Trophoblast cell (in vitro differentiated cells and primary cell): ENCODE data around the gene POLR2L.

ENCODE experiments used
- DNase-seq, 2 donors: peaks; one replicate each; pipeline ENCODE4 v3.0.0-alpha.2; 2016
- H2AFZ ChIP-seq: 2 replicates; pipeline ENCODE4 v1.6.1; 2013; ENCODE audit warnings: low read length, moderate library complexity, mild to moderate bottlenecking; ENCODE audit not compliant: insufficient read depth, poor library complexity
- H2AK5ac ChIP-seq: 2 replicates; pipeline ENCODE4 v1.6.1; 2013; ENCODE audit warnings: mild to moderate bottlenecking, low read length
- H2BK120ac ChIP-seq: 2 replicates; pipeline ENCODE4 v1.6.1; 2013; ENCODE audit warnings: low read length, mild to moderate bottlenecking, moderate library complexity; ENCODE audit not compliant: insufficient read depth, poor library complexity
- H2BK12ac ChIP-seq: 2 replicates; pipeline ENCODE4 v1.6.1; 2013; ENCODE audit warnings: mild to moderate bottlenecking, low read length, moderate library complexity
- H2BK5ac ChIP-seq: 2 replicates; pipeline ENCODE4 v1.6.1; 2013; ENCODE audit warnings: low read length, low read depth, moderate library complexity, mild to moderate bottlenecking; ENCODE audit not compliant: poor library complexity
- H3K14ac ChIP-seq: 2 replicates; pipeline ENCODE4 v1.6.1; 2013; ENCODE audit warnings: mild to moderate bottlenecking, low read length
- H3K18ac ChIP-seq: 2 replicates; pipeline ENCODE4 v1.6.1; 2013; ENCODE audit warnings: mild to moderate bottlenecking, low read length
- H3K23ac ChIP-seq: 2 replicates; pipeline ENCODE4 v1.6.1; 2013; ENCODE audit warnings: low read length
- H3K27ac ChIP-seq: 2 replicates; pipeline ENCODE4 v1.5.1; 2013; ENCODE audit warnings: low read depth, mild to moderate bottlenecking, inconsistent platforms, low read length, moderate library complexity
- H3K27me3 ChIP-seq: 2 replicates; pipeline ENCODE4 v1.6.1; 2013; ENCODE audit warnings: inconsistent platforms, mild to moderate bottlenecking, low read length, moderate library complexity; ENCODE audit not compliant: insufficient read depth
- H3K36me3 ChIP-seq, 2 experiments: 1 replicate in 1 of 2; 2 replicates in 1 of 2; pipeline ENCODE4 v1.6.1; 2013; ENCODE audit warnings: low read length in 2 of 2, mild to moderate bottlenecking in 2 of 2, moderate library complexity in 1 of 2; ENCODE audit not compliant: insufficient read depth in 2 of 2, control insufficient read depth in 1 of 2
- H3K4ac ChIP-seq: 2 replicates; pipeline ENCODE4 v1.6.1; 2013; ENCODE audit warnings: low read depth, mild to moderate bottlenecking, low read length, moderate library complexity
- H3K4me1 ChIP-seq, 2 experiments: 1 replicate in 1 of 2; 2 replicates in 1 of 2; pipeline ENCODE4 v1.6.1; 2013; ENCODE audit warnings: low read length in 2 of 2, mild to moderate bottlenecking in 2 of 2, moderate library complexity in 1 of 2; ENCODE audit not compliant: insufficient read depth in 2 of 2, control insufficient read depth in 1 of 2
- H3K4me2 ChIP-seq: 2 replicates; pipeline ENCODE4 v1.6.1; 2013; ENCODE audit warnings: inconsistent platforms, mild to moderate bottlenecking, low read length, moderate library complexity
- H3K4me3 ChIP-seq: 2 replicates; pipeline ENCODE4 v1.5.1; 2013; ENCODE audit warnings: mild to moderate bottlenecking, low read depth, low read length, inconsistent platforms
- H3K79me1 ChIP-seq: one replicate; pipeline ENCODE4 v1.6.1; 2013; ENCODE audit warnings: low read length
- H3K79me2 ChIP-seq: 2 replicates; pipeline ENCODE4 v1.6.1; 2013; ENCODE audit warnings: low read length, mild to moderate bottlenecking; ENCODE audit not compliant: control insufficient read depth, insufficient read depth, poor library complexity
- H3K9ac ChIP-seq: 2 replicates; pipeline ENCODE4 v1.6.1; 2013; ENCODE audit warnings: mild to moderate bottlenecking, low read length
- H3K9me3 ChIP-seq: 2 replicates; pipeline ENCODE4 v1.6.1; 2013; ENCODE audit warnings: low read depth, mild to moderate bottlenecking, control low read depth, inconsistent platforms, low read length; ENCODE audit not compliant: insufficient read depth
- H4K12ac ChIP-seq: 2 replicates; pipeline ENCODE4 v1.6.1; 2013; ENCODE audit warnings: low read depth, mild to moderate bottlenecking, low read length, moderate library complexity
- H4K8ac ChIP-seq: 2 replicates; pipeline ENCODE4 v1.6.1; 2013; ENCODE audit warnings: low read depth, mild to moderate bottlenecking, low read length, moderate library complexity
- H4K91ac ChIP-seq: one replicate; pipeline ENCODE4 v1.6.1; 2013; ENCODE audit warnings: low read depth, mild to moderate bottlenecking, low read length, moderate library complexity
- WGBS: extraction: QIAGEN DNeasy Blood & Tissue Kit; methylation state at CpG from one replicate; pipeline ENCODE4 v1.1.7; 2013; ENCODE audit warnings: missing lambda C conversion rate; ENCODE audit not compliant: insufficient read length, insufficient coverage; ENCODE audit errors: extremely low coverage; 5-methylcytosine and 5-hydroxymethylcytosine counted together

The POLR2L gene

DNA sequence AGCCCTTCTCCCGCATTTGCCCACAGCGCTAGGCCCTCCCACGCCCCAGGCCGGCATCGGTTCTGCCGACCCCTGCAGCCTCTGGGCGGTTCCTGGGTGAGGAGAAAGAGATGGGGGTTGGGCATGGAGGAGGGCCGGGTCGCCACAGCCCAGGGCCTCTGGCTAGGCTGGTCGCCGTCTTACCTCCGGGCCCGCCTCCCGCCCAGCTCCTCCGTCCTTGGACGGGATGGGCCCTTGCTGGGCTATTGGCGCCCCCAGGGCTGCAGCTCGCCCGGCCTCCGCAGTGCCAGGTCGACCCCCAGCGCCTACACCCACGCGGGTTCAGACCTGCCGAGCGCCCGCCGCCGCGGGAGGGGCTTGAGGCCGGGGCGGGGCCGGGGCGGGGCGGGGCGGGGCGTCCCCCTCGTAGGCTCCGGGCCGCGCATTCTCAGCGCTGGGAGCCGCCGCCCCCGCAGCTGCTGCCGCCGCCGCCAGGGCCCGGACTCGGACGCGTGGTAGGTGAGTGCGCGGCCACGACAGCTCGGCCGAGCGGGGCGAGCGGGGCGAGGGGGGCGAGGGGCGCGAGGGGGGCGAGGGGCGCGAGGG lies 9.7 kb downstream of the POLR2L start, which contains the start of gene CD151:
Gene CD151 (plus strand): TSS at position 424 of the 585 bp plus-strand sequence. CDS start 3,118 bp downstream, outside the sequence.
- peaks cover 5% of the 10 kb centered on the region for H3K9me3 ChIP-seq
- WGBS: no CpG with 5 or more reads among the region's 67 CpGs
- peaks cover 20 to 22% of the 10 kb centered on the region in 2 experiments for H3K36me3 ChIP-seq

DNA sequence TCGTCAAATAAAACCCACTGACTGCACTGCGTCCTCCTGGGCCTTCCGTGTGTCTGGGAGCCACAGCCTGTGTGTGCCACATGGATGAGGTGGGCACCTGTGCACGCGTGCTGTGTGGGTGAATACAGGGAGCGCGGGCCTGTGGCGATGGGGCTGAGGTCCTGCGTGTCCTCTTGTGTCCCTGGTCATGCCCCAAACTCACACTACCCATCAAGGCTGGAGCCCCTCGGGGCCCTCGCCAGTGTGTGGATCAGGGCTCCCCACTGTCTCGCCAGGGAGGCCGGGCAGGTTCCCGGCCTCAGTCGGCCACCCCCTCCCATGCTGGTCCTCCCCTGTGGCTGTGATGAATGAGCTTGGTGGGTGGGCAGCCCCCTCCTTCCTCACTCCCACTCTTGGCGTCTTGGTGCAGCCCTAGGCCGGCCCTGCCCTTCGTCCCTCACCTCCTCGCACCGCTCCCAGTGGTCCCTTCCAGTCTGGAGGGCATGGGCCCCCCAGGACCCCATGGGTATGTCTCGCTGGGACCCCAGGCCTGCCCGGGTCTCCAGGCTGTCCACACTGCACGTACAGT lies 10.3 kb downstream of the POLR2L start:
- Histone ChIP-seq H2BK12ac (peak overlapping the region; percentile 63), H2BK5ac (no peak overlapping the region), H3K18ac (peak overlapping the region; percentile 67), H3K9ac (no peak overlapping the region), H3K4me1 (peaks cover 52 to 54% of the 10 kb centered on the region in 2 experiments), H3K4ac (peak overlapping the region; percentile 30), H3K79me1 (peaks cover 20% of the 10 kb centered on the region), H4K12ac (peak overlapping the region; percentile 67), H3K14ac (peak overlapping the region; percentile 85), H3K79me2 (peaks cover 12% of the 10 kb centered on the region), H3K23ac (no peak overlapping the region), H3K36me3 (peaks cover 14 to 16% of the 10 kb centered on the region in 2 experiments), H2BK120ac (peak overlapping the region; percentile 35), H3K27me3 (peaks cover 32% of the 10 kb centered on the region), H3K4me2 (peak overlapping the region; percentile 79), H2AK5ac (peak overlapping the region; percentile 77), H4K8ac (peak overlapping the region; percentile 81), H4K91ac (peak overlapping the region; percentile 83), H3K9me3 (peaks cover 5% of the 10 kb centered on the region), H3K27ac (no peak overlapping the region), H2AFZ (peak overlapping the region; percentile 19), H3K4me3 (peak overlapping the region; percentile 71)
- WGBS: no CpG with 5 or more reads among the region's 23 CpGs
- DNase-seq: no peak

More for the DNA sequence above, 9.7 kb downstream of the POLR2L start, which contains the start of gene CD151:
- Histone ChIP-seq H4K8ac (peak within 1 kb of the TSS; percentile 81), H3K4ac (peak within 1 kb of the TSS; percentile 70), H3K27me3 (peaks cover 27% of the 10 kb centered on the region), H3K79me1 (peaks cover 15% of the 10 kb centered on the region), H3K23ac (no peak within 1 kb of the TSS), H3K79me2 (peaks cover 12% of the 10 kb centered on the region), H3K14ac (peak within 1 kb of the TSS; percentile 86), H3K9ac (peak within 1 kb of the TSS; percentile 86), H2BK12ac (peak within 1 kb of the TSS; percentile 63), H3K4me1 (peaks cover 48 to 49% of the 10 kb centered on the region in 2 experiments), H3K27ac (peak within 1 kb of the TSS; percentile 52), H3K4me3 (peak within 1 kb of the TSS; percentile 80), H2AK5ac (peak within 1 kb of the TSS; percentile 81), H4K91ac (peak within 1 kb of the TSS; percentile 83), H3K18ac (peak within 1 kb of the TSS; percentile 72), H2BK120ac (peak within 1 kb of the TSS; percentile 86), H3K4me2 (peak within 1 kb of the TSS; percentile 79), H2BK5ac (peak within 1 kb of the TSS; percentile 73), H4K12ac (peak within 1 kb of the TSS; percentile 76), H2AFZ (peak within 1 kb of the TSS; percentile 56)
- DNase-seq: peak; percentile 61 to 74

GRCh38 chr11:831118-831864 lies 11.0 kb downstream of the POLR2L start:
- H4K8ac ChIP-seq: no peak overlapping the region
- no peak overlapping the region for H3K4ac ChIP-seq
- no peak overlapping the region for H2BK12ac ChIP-seq
- no peak overlapping the region for H3K18ac ChIP-seq
- no peak overlapping the region for H4K12ac ChIP-seq
- peaks cover 52 to 57% of the 10 kb centered on the region in 2 experiments for H3K4me1 ChIP-seq
- H3K27ac ChIP-seq: no peak overlapping the region
- H3K4me2 ChIP-seq: no peak overlapping the region
- H2BK5ac ChIP-seq: no peak overlapping the region
- no peak overlapping the region for H2BK120ac ChIP-seq
- H3K9ac ChIP-seq: no peak overlapping the region
- H2AK5ac ChIP-seq: no peak overlapping the region
- peaks cover 23% of the 10 kb centered on the region for H3K79me1 ChIP-seq
- H3K9me3 ChIP-seq: peaks cover 5% of the 10 kb centered on the region
- no peak overlapping the region for H3K23ac ChIP-seq
- WGBS: no CpG with 5 or more reads among the region's 31 CpGs
- no peak overlapping the region for H4K91ac ChIP-seq
- no peak overlapping the region for H3K14ac ChIP-seq
- peaks cover 33% of the 10 kb centered on the region for H3K27me3 ChIP-seq
- no peak overlapping the region for H3K4me3 ChIP-seq
- H3K79me2 ChIP-seq: peaks cover 12% of the 10 kb centered on the region
- H2AFZ ChIP-seq: no peak overlapping the region
- H3K36me3 ChIP-seq: peaks cover 7 to 9% of the 10 kb centered on the region in 2 experiments
- DNase-seq: no peak

DNA sequence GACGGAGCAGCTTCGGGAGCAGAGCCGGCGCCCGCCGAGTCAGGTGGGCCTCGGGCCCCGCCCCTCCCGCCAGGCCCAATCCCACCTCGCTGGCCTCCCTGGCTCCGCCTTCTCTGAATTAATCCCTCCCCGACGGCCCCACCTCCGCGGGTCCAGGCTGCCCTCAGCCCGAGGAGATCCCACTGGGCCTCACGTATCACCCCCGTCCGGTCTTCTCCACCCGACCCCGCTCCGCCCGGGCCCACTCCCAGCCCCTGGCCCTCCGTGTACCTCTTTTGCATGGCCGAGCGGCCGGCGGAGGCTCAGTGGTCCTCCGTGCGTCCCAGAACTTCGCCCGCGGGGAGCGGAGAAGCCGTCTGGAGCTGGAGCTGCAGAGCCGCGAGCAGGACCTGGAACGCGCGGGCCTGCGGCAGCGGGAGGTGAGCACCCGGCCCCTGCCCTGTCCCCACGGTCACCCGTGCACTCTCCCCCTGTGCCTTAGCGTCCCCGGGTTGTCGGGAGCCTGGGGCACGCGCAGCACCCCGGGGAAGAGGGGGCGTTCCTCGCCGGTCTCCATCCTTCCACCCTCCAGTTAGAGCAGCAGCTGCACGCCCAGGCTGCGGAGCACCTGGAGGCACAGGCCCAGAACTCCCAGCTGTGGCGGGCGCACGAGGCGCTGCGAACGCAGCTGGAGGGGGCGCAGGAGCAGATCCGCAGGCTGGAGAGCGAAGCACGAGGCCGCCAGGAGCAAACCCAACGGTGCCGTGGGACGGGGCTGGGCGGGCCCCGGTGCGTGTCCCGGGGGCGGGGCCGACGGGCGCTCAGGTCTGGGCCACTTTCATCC lies 11.8 kb downstream of the POLR2L start:
- H4K8ac ChIP-seq: peak overlapping the region; percentile 28
- no peak overlapping the region for H2BK120ac ChIP-seq
- no peak overlapping the region for H3K14ac ChIP-seq
- H3K4me3 ChIP-seq: no peak overlapping the region
- H4K91ac ChIP-seq: no peak overlapping the region
- H3K4me1 ChIP-seq: peaks cover 52 to 57% of the 10 kb centered on the region in 2 experiments
- no peak overlapping the region for H3K18ac ChIP-seq
- peaks cover 23% of the 10 kb centered on the region for H3K79me1 ChIP-seq
- peaks cover 2 to 4% of the 10 kb centered on the region in 2 experiments for H3K36me3 ChIP-seq
- peaks cover 33% of the 10 kb centered on the region for H3K27me3 ChIP-seq
- H3K23ac ChIP-seq: no peak overlapping the region
- no peak overlapping the region for H3K4ac ChIP-seq
- H3K27ac ChIP-seq: no peak overlapping the region
- no peak overlapping the region for H4K12ac ChIP-seq
- H2BK12ac ChIP-seq: no peak overlapping the region
- no peak overlapping the region for H2AK5ac ChIP-seq
- H3K9ac ChIP-seq: no peak overlapping the region
- DNase-seq: peak in 1 of 2 donors; percentile 65
- no peak overlapping the region for H2BK5ac ChIP-seq
- WGBS: no CpG with 5 or more reads among the region's 78 CpGs
- H3K9me3 ChIP-seq: peaks cover 5% of the 10 kb centered on the region
- H3K79me2 ChIP-seq: peaks cover 12% of the 10 kb centered on the region
- peak overlapping the region; percentile 35 for H2AFZ ChIP-seq
- peak overlapping the region; percentile 67 for H3K4me2 ChIP-seq
